GM20000 (cell line): Measurements from ENCODE around the gene CEPT1.
A peak's percentile ranks its signal among the peaks of the same experiment; 100 is the strongest.

Experiments used
- DNase-seq: peaks from one replicate; pipeline ENCODE4 v3.0.0; 2012; ENCODE audit warnings: low spot score
- TF ChIP-seq, protein P1 (sequence below): IDR thresholded peaks from 2 replicates; pipeline ENCODE4 v1.5.1; 2012; ENCODE audit warnings: mild to moderate bottlenecking, control low read depth; ENCODE audit errors: extremely low read depth, missing control alignments

CEPT1 gene

DNA sequence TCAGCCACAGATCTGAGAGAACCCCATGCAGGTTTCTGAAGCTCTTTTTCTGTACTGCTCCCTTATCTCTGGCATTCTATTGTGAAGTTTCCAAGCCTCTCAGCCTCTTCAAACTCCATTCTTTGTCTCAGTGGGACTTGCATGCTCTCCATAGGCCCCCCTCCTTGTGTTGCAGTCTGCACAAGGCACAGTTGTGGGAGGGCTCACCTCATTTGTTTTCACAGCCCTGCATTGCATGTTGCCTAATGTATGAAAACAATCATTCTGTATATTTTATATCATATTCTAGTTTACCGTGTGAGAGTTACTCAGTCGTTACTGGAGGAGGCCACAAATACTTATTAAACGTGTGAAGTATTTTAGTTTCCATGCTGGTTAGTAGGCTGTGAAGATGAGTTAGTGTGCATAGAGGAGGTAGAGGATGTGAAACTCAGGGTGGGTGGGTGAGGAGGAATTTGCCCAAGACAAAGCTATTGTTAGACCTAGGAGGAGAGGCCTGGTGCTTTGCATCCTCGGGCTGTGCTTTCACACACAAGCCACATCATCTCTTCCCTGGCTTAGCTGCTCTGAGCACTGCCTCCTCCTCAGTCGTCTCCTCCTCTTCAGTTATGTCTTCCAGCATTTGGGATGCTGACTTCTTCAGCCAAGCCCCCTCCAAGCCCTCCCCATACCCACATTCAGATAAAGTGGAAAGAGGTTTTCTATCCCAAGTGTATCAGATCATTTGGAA, 79.7 kb downstream of the CEPT1 start:
- TF ChIP-seq, protein P1, sequence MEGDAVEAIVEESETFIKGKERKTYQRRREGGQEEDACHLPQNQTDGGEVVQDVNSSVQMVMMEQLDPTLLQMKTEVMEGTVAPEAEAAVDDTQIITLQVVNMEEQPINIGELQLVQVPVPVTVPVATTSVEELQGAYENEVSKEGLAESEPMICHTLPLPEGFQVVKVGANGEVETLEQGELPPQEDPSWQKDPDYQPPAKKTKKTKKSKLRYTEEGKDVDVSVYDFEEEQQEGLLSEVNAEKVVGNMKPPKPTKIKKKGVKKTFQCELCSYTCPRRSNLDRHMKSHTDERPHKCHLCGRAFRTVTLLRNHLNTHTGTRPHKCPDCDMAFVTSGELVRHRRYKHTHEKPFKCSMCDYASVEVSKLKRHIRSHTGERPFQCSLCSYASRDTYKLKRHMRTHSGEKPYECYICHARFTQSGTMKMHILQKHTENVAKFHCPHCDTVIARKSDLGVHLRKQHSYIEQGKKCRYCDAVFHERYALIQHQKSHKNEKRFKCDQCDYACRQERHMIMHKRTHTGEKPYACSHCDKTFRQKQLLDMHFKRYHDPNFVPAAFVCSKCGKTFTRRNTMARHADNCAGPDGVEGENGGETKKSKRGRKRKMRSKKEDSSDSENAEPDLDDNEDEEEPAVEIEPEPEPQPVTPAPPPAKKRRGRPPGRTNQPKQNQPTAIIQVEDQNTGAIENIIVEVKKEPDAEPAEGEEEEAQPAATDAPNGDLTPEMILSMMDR: no peak
- peak; percentile 60 for DNase-seq

DNA sequence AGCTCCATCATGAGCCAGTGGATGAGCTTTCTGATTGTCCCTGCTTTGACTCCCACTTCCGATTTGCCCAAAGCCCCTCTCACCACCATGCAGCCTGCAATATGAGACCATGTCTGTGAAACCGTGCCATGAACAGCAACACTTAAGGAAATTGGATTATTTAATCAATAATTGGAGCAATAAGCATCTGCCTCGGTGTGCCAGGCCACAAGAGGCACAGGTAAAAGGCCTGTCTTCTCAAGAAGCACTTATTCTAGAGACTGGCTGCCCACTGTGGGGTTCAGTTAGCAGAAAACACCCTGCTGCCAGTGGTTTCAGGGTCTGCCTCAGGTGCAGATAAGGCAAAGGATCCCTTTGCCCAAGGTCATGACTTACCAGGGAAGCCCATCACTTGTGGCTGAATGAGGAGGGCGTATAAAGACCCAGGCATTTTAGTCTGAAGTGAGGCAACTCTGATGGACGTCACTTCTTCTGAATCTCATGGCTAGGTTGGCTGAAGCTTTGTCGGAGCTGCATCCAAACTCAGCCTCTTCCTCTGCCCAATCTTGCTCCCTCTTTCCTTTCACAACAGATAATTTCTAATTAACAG, 80.4 kb downstream of the CEPT1 start:
- TF ChIP-seq, protein P1: no peak
- DNase-seq: no peak

DNA sequence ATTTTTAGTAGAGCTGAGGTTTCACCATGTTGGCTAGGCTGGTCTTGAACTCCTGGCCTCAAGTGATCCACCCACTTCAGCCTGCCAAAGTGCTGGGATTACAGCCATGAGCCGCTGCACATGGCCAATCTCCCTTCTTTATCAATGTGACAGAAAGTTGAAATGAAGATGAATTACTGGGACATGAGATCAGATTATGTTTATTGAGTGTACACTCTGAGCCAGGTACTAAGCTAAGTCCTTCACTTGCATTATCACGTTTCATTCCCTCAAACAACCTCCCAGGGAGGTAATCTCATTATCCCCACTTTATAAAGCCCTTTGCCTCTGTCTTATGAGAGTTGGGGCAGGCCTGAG, 81.2 kb downstream of the CEPT1 start:
- no peak for DNase-seq

DNA sequence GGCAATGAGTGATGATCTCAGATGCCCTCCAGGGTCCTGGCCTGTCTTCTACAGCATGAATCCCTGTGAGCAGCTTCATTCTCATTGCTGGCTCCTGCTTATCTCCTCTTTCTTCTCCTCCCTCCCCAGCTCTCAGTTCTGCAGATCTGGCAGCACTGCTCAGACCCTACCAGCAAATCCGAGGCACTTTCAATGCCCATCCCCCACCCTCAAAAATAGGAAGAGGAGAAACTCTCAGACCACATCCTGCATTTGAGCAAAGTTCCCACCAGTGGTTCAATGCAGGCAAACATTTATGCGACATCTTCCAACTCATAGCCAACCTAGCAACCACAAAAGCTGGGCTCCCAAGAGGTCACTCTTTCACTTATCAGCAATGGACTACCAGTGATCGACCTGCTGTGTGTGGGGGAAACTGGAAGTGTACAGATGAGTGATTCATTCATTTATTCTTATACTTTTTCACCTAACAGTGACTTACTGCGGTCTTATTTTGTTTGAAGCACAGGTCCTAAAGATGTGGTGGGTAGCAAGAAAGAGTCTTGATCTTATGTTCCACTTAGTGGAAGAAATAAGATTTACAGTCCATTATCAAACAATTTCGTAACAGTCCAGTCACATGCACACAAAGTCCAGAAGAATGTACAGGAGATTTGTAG, 81.7 kb downstream of the CEPT1 start:
- DNase-seq: peak; percentile 75
- TF ChIP-seq, protein P1: no peak

More for the DNA sequence above, 81.2 kb downstream of the CEPT1 start:
- TF ChIP-seq, protein P1: no peak

DNA sequence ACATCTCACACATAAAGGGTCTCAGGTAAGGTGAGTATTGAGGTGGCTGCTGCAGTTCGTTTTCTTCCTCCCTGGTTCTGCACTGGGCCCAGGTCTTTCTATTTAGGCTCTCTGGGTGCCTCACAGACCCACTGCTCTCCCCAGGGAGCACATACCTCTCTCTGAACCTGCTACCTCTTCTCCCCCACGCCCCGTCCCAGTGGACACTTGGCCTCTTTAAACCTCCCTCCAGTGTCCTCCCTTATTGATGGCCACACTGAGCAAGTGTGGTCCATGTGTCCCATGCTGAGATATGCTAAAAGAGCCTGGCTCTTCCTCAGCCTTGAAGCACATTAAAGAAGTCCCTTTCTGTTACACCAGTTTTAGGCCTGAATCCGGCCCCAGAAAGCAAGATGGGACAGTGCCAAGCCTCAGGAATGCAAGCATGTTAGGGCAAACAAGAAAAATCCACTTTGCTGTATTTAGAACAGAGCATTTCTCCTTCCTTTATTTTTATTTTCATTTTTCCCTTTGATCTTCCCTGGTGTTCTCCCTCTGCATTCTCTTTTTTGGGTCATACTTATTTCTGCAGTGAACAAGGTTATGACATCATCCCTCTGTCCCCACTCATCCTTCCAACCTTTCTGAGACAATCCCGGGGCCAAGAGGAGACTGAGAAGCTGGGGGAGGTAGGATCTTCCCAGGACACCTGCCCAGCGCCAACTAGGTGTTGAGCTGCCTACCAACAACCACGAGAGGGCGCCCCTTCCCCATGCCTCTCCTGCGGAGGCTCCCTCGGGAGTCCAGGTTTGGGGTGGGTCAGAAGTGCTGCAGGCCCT, 82.5 kb downstream of the CEPT1 start:
- TF ChIP-seq, protein P1: peak; percentile 80
- peak; percentile 76 for DNase-seq

DNA sequence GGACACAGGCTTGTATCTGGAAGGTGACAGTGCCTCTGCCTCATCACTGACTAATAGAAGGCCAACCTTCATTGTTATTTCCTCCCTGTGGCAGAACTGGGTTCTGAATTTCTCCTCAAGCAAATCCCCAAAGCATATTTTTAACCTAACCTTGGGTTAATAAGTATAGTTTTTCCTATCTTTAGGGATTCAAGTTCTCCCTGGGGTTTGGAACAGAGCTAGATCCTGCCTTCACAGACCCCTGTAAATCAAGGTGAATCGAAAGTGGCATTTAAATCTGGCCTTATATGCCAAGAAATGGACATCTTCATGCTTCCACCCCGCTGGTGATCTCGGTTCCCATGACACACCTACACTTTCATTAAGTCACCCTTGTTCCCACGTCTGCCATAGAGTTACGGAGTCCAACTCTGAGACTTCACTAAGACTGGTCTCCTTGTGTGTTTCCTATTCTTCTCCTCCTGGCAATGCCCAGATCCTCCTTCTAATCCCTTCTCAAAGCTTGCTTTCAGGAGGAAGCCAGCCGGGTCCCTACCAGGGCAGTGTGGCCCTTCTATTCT, 83.2 kb downstream of the CEPT1 start:
- DNase-seq: no peak
- TF ChIP-seq, protein P1: no peak
